ENCODE results near the gene CNTN2.

The CNTN2 gene

DNA sequence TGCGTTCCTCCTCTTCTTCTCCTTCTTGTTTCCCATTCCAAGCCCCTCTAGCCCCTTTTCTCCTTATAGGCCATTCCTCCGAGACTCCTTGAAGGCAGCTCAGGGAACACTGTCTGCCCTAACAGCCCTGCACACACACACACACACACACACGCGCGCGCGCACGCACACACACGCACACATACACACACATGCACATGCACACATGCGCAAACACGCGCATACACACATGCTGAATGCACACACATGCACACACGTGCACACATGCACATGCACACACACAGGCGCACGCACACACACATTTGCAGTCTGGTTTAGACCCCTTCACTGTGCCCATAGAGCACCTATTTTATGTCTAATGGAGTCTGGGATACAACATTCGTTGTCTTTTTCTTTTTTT, 17.8 kb upstream of the CNTN2 start:
- no peak for DNase-seq

DNA sequence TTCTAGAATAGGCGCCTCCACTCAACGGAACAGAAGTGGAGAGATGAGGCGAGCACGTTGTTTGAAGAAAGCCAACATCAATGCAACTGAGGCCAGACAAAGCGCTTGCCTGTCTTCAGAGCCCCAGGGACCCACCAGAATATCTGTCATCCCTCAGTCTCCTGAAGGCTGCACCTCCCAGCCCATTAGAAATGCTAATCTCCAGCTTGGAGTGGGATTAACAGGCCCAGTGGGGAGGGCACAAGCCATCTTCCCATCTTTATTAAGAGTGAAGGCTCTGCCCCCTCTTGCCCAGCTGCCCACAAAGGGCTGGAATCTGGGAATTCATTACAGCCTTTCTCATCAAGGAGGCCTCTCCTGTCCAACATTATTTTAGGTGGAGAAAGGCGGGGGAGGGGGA, 16.8 kb upstream of the CNTN2 start:
- DNase-seq = no peak

GRCh38 chr1:205028390-205028789, 14.6 kb upstream of the CNTN2 start:
- no peak for DNase-seq

- no peak for DNase-seq
Measured at GRCh38 chr1:205028924-205029323, 14.1 kb upstream of the CNTN2 start.

DNA sequence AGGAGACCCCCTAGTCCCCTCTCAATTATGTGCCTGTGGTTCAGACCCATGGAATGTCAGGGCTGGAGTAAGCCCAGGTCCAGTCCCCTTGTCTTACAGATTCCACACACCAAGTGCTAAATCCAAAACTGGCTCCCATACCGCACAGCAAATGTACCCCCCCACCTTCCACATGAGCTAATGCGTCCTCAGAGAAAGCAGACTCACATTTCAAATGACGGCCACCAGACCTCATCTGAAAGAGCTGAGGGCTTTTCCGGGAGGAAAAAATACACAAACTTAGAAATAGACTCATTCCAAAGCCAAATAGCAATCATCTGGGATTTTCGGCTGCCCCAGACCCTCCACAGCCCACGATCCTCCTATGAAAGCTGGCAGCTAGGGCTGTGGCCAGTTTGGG, 12.8 kb upstream of the CNTN2 start:
- no peak for DNase-seq

- DNase-seq = no peak
Measured at GRCh38 chr1:205030896-205031295, 12.1 kb upstream of the CNTN2 start.

- no peak for DNase-seq
Measured at GRCh38 chr1:205032508-205032907, 10.5 kb upstream of the CNTN2 start.

DNA sequence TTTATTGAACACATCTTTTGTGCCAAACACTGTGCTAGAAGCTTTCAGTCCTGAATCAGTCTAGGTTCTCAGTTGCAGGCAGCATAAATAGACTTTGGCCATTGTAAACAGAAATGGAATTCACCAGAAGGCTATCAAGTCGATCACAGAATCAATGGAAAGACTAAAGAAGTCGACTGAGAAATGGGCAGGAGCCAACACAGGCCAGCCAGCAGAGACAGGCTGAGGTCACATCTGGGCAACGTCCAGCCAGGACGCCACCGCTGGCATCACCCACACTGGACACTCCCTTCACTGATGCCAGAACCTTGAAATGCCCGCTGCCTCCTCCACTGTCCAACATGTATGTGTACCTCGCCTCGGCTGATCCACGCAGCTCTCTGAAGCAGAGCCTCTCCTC, 5.5 kb upstream of the CNTN2 start:
- DNase-seq = no peak

- DNase-seq = no peak
Measured at GRCh38 chr1:205038132-205038786, 4.8 kb upstream of the CNTN2 start.

GRCh38 chr1:205041001-205041715, 1.9 kb upstream of the CNTN2 start:
- DNase-seq = no peak

DNA sequence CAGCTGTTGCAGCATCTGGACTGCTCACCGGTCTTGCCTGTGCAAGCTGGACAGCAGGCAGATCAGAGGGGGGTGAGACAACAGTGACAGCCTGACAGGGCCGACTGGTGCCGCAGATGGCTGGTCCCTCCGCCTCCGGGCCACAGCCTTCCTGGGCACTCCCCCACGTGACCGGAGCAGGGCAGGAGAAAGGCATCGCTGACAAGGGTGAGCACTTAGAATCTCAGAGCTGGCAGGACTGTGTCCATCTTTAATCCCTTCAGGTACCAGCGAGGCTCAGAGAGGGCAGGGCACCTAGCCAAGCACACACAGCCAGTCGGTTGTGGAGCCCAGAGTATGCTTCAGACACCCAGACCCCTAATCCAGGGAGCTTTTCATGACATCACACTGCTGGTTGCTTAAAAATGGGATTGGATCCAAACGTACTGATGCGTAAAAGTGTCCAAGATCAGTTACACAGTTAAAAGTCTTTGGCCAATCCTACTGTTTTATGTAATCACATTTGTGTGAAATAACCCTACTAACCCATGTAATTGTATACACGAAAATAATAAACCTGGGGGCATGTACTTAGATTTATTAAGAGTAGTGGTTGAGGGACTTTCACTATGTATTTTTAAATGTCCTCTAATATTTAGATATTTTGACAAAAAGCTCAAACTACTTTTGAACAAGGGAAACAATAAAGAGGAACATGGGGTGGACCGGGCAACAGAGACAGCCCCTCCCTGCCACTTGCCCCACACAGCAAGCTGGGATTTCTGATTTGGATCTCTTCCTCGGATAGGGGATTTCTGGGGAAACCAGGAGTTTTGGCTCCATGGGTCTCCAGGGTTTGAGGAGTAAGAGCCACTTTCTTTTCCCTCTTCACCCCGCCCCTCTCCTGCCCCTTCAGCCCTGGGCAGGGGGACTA, 758 bp upstream of the CNTN2 start:
- DNase-seq = no peak

- no peak for DNase-seq
Measured at GRCh38 chr1:205043866-205044265, 854 bp downstream of the CNTN2 start.

DNA sequence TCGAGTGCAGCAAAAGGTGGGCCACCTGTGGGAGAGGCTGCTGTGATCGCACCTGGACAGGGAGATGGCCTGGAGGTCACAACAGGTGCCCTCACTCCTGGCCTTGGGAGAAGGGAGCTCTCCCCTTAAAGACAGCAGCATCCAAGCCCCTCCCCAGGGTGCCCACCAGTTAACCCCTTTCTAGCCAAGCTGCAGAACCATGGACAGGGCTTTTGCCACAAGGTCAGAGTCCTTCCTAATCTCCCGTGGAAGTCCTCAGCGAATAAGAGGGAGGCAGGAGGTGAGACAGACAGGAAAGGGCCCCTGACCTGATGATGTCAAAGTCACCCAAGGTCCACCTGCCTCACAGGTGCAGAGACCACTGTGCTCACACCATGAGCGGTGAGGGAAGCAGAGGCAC, 1.7 kb downstream of the CNTN2 start:
- DNase-seq = no peak

GRCh38 chr1:205045146-205045545, 2.1 kb downstream of the CNTN2 start:
- DNase-seq = no peak

- no peak for DNase-seq
Measured at GRCh38 chr1:205046870-205047269, 3.9 kb downstream of the CNTN2 start.

- DNase-seq = no peak
Measured at GRCh38 chr1:205047764-205048231, 4.8 kb downstream of the CNTN2 start.

DNA sequence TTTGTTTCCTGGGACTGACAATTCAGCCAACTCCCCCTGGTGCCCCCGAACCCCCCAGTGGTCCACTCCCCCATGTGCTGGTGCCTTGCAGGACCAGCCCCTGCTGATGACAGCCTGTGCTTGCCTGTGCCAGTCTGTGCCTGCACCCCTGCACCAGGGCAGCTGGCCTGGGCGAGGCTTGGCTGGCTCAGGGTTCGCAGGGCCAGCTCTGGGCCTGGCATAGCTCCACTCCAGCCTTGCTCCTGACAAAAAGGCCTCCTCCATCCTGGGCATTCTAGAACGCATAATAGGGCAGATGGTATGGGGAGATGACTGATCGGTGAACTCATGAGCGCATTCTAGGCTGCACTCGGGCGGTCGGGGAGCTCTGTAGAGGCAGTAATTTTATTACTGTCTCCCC, 5.4 kb downstream of the CNTN2 start:
- no peak for DNase-seq

DNA sequence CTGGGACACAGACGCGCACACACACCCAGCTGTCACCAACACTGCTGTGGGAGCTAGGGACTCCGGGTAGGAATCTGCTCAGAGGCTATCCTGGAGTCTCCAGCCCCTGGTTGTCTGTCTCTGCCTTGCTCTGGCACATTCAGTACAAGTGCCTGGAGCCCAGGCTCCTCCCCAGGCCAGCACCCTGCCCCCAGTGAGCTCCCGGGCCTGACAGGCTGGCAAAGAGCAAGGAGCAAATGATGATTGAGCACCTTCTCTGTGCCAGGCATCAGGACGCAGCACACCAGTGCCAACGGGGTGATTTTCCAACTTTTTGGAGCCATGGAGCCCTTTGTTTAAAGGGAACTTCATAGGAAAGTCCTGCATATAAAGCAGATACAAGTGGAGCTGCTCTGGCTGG, 6.5 kb downstream of the CNTN2 start:
- DNase-seq = no peak

DNA sequence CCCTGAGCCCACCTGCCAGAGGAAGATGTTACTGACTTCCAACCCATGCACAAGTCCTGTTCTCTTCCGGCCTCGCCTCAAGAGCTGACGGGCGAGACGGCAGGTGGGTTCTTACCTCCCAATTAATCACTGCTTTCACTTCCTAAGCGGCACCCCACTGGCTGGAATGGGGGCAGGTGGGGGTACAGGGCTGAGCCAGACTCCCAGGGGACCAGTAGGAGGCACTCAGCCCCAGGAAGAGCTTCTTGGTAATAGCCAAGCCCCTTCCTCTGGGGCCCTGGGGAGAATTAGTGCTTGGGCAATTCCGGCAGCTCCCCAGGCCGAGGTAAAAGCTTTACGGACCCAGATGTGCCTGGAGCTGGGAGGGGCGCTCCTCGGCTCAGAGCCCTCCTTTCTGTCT, 9.7 kb downstream of the CNTN2 start:
- DNase-seq = no peak

GRCh38 chr1:205053296-205053695, 10.3 kb downstream of the CNTN2 start:
- DNase-seq = no peak

DNA sequence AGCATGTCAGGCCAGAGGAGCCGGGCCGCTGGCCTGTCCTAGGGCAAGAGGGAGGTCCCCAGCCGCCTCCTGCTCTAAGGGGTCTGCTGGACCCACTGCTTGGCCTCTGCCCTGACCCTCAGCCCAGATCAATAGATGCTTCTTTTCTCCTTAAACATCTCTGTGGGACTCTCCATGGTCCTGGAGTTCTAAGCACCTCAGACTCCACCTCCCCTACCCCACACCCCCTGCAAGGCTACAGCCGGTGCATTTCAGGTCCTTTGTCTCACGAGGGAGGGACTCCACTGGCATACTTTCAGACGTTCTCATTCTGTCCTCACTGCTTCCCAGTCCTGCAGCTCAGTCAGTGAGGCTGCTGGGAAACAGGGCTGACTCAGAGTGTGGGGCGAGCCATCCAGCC, 11.0 kb downstream of the CNTN2 start:
- DNase-seq = no peak

- no peak for DNase-seq
Measured at GRCh38 chr1:205056188-205056611, 13.2 kb downstream of the CNTN2 start.

DNA sequence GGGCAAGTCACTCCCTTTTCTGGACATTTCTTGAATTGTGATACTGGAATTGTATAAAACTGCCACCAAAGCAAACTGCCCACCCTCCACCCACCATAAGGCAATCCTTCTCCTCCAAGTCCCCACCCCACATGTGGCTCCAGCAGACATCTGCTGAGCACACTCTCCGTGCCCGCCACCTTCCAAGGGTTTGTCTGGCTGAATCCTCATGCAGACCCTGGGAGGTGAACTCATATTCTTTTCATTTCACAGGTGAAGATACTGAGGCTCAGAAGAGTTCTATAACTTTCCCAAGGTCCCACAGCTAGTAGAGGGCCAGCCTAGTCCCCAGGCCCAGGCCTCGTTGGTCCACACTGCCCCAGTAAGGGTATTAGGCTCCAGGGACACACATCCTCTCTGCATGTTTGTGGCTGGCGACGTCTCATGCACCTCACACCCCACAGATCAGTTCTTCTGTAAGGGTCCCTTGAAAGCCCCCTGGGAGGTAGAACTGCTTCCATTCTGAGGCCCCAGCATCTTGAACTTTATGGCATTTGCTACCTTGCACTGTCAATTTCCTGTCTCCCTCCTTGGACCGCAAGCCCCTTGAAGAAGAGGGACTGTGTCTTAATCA, 14.1 kb downstream of the CNTN2 start:
- DNase-seq = no peak

Data from GF-D8 (cell line).